Vagina (tissue), 2 donors: ENCODE results near the gene PRKCB. TPM values are rescaled to one million over a fixed set of nuclear protein-coding genes. Genes with fewer than 3 reads are reported as not detected.

Source experiments
- DNase-seq, 2 donors: peaks; one replicate each; pipeline ENCODE4 v3.0.0-alpha.2; 2017; ENCODE audit errors: extremely low spot score in 2 of 2
- H3K27ac ChIP-seq: fragments of 200-600 bp; sonication (generic); one replicate; pipeline ENCODE4 v1.5.1; 2019
- H3K27me3 ChIP-seq: fragments of 200-600 bp; sonication (generic); one replicate; pipeline ENCODE4 v1.5.1; 2019
- H3K36me3 ChIP-seq, 2 donors: fragments of 200-600 bp; sonication (generic); one replicate each; pipeline ENCODE4 v1.5.1; 2017 to 2019
- H3K4me1 ChIP-seq: fragments of 200-600 bp; sonication (generic); one replicate; pipeline ENCODE4 v1.5.1; 2019
- H3K4me3 ChIP-seq, 2 donors: fragments of 200-600 bp; sonication (generic); 1 replicate in 1 of 2; 2 replicates in 1 of 2; pipeline ENCODE4 v1.5.1; 2016 to 2019
- H3K9me3 ChIP-seq: fragments of 200-600 bp; sonication (generic); one replicate; pipeline ENCODE4 v1.5.1; 2019
- POLR2A ChIP-seq, 2 donors: fragments of 450-650 bp; IDR thresholded peaks; one replicate each; pipeline ENCODE4 v1.6.1; 2017; ENCODE audit warnings: antibody characterized with exemption in 2 of 2, mild to moderate bottlenecking in 2 of 2, moderate library complexity in 2 of 2
- POLR2AphosphoS5 ChIP-seq, 2 donors: sonication (generic); formaldehyde crosslinking; IDR thresholded peaks; one replicate each; pipeline ENCODE4 v1.9.0; 2017; ENCODE audit warnings: antibody characterized with exemption in 2 of 2, mild to moderate bottlenecking in 2 of 2, low read depth in 1 of 2; ENCODE audit not compliant: insufficient read depth in 1 of 2
- intact Hi-C: fragments of 100-400 bp; cut with DNase I; formaldehyde crosslinking; loops from one replicate; pipeline ENCODE4 v1.15.1; 2023
- total RNA-seq: library from RNA; depleted of rRNA; stranded (reverse); fragments of >200 nt; gene quantifications from one replicate; pipeline ENCODE4 v1.2.3, GENCODE V29; 2016
- TF ChIP-seq, protein P1 (sequence below), 3 experiments: fragments of 450-650 bp in 2 of 3; fragments of 200-600 bp in 1 of 3; sonication (generic) in 1 of 3; IDR thresholded peaks; one replicate each; pipeline ENCODE4 v1.5.1; 2017 to 2019; ENCODE audit warnings: antibody characterized with exemption in 3 of 3, mild to moderate bottlenecking in 2 of 3, moderate library complexity in 2 of 3

Gene PRKCB
- total RNA-seq, 1 donor from 2014 or later = 9.1 TPM

GRCh38 chr16:23848958-23849357 lies 13.2 kb downstream of the PRKCB start:
- Histone ChIP-seq H3K4me3 (no peak overlapping the region), H3K36me3 (no peaks in the 10 kb centered on the region), H3K9me3 (no peaks in the 10 kb centered on the region), H3K27ac (no peak overlapping the region), H3K27me3 (no peaks in the 10 kb centered on the region), H3K4me1 (no peaks in the 10 kb centered on the region)
- TF ChIP-seq POLR2A (IDR thresholded peaks at IDR 0.05) = no peak
- TF ChIP-seq POLR2AphosphoS5 (IDR thresholded peaks at IDR 0.05; ENCODE audit: insufficient read depth in 1 of 2, low read depth in 1 of 2) = no peak
- TF ChIP-seq, protein P1, sequence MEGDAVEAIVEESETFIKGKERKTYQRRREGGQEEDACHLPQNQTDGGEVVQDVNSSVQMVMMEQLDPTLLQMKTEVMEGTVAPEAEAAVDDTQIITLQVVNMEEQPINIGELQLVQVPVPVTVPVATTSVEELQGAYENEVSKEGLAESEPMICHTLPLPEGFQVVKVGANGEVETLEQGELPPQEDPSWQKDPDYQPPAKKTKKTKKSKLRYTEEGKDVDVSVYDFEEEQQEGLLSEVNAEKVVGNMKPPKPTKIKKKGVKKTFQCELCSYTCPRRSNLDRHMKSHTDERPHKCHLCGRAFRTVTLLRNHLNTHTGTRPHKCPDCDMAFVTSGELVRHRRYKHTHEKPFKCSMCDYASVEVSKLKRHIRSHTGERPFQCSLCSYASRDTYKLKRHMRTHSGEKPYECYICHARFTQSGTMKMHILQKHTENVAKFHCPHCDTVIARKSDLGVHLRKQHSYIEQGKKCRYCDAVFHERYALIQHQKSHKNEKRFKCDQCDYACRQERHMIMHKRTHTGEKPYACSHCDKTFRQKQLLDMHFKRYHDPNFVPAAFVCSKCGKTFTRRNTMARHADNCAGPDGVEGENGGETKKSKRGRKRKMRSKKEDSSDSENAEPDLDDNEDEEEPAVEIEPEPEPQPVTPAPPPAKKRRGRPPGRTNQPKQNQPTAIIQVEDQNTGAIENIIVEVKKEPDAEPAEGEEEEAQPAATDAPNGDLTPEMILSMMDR (IDR thresholded peaks at IDR 0.05) = no peak
- DNase-seq = no peak
- intact Hi-C loops = no loop called here

DNA sequence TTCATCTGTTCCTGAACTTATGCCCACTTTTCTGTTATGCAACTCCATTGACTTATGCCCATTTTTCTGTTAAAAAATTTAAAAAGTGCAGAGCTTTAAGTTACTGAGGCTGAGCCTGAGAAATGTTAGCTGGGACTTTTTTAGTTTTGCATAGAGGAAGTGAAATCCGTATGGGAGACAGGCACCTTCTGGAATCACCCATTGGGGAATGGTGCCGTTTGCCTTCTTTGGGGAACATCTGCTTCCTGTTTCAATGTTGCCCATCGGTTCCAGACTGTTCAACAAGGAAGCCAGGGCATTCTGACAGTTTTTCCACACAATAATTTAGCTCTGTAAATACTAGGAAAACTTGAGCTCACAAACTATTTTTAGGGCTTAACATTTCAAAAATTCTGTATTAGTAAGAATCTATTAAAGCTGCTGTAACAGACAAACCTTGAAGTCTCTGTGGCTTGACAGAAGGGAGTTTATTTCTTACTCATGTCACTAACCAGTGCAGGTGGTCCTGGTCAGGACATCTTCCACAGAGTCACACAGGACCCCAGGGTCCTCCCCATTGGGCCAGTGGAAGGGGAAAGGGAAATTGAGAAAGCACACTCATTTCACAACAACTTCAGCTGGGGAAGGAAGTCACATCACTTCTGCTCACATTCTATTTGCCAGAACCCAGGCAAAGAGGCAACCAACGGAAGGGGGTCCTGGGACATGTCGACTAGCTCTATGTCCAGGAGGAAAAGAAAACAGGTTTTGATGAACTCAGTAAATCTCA lies 17.2 kb downstream of the PRKCB start:
- no peaks in the 10 kb centered on the region for H3K9me3 ChIP-seq
- TF ChIP-seq POLR2A (IDR thresholded peaks at IDR 0.05) (no peak), POLR2AphosphoS5 (IDR thresholded peaks at IDR 0.05; ENCODE audit: insufficient read depth in 1 of 2, low read depth in 1 of 2) (no peak)
- TF ChIP-seq, protein P1 (IDR thresholded peaks at IDR 0.05) = no peak
- H3K36me3 ChIP-seq = no peaks in the 10 kb centered on the region
- no peak for DNase-seq
- intact Hi-C loops = no loop called here
- H3K27me3 ChIP-seq = no peaks in the 10 kb centered on the region
- H3K27ac ChIP-seq = no peak overlapping the region
- no peak overlapping the region for H3K4me3 ChIP-seq
- peaks cover 6% of the 10 kb centered on the region for H3K4me1 ChIP-seq

- Histone ChIP-seq H3K27ac (no peak overlapping the region), H3K4me3 (no peak overlapping the region), H3K36me3 (no peaks in the 10 kb centered on the region), H3K9me3 (no peaks in the 10 kb centered on the region), H3K4me1 (peaks cover 10% of the 10 kb centered on the region), H3K27me3 (no peaks in the 10 kb centered on the region)
- intact Hi-C loops = no loop called here
- DNase-seq = no peak
- TF ChIP-seq POLR2AphosphoS5 (IDR thresholded peaks at IDR 0.05; ENCODE audit: insufficient read depth in 1 of 2, low read depth in 1 of 2) = no peak
- TF ChIP-seq, protein P1 (IDR thresholded peaks at IDR 0.05) = no peak
- no peak for TF ChIP-seq POLR2A (IDR thresholded peaks at IDR 0.05)
Observed at GRCh38 chr16:23855010-23855409, 19.2 kb downstream of the PRKCB start.

DNA sequence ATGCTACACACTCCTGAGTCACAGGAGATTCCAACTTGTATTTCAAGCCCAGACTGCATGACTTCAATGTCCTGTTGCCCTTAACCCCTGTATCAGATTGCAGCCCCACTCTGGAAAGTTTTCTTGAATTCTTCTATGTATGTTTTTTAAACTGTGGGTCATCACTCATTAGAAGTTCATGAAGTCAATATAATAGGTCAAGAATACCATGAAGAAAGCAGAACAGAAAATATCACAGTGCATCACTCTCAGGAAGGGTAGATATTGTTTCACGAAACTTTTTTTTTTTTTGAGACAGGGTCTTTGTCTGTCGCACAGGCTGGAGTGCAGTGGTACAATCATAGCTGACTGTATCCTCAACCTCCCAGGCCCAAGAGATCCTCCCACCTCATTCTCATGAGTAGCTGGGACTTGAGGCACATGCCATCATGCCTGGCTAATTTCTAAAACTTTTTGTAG lies 20.5 kb downstream of the PRKCB start:
- TF ChIP-seq POLR2AphosphoS5 (IDR thresholded peaks at IDR 0.05; ENCODE audit: insufficient read depth in 1 of 2, low read depth in 1 of 2) (no peak), POLR2A (IDR thresholded peaks at IDR 0.05) (no peak)
- TF ChIP-seq, protein P1 (IDR thresholded peaks at IDR 0.05) = no peak
- no peaks in the 10 kb centered on the region for H3K27me3 ChIP-seq
- no peaks in the 10 kb centered on the region for H3K36me3 ChIP-seq
- DNase-seq = no peak
- H3K4me3 ChIP-seq = no peak overlapping the region
- no peak overlapping the region for H3K27ac ChIP-seq
- intact Hi-C loops = no loop called here
- no peaks in the 10 kb centered on the region for H3K9me3 ChIP-seq
- H3K4me1 ChIP-seq = peaks cover 10% of the 10 kb centered on the region

GRCh38 chr16:23857256-23857880 lies 21.6 kb downstream of the PRKCB start:
- intact Hi-C loops = no loop called here
- no peak for TF ChIP-seq POLR2A (IDR thresholded peaks at IDR 0.05)
- TF ChIP-seq, protein P1 (IDR thresholded peaks at IDR 0.05) = no peak
- peak in 1 of 2 donors; percentile 15 for TF ChIP-seq POLR2AphosphoS5 (IDR thresholded peaks at IDR 0.05; ENCODE audit: insufficient read depth in 1 of 2, low read depth in 1 of 2)
- no peaks in the 10 kb centered on the region for H3K36me3 ChIP-seq
- H3K27me3 ChIP-seq = no peaks in the 10 kb centered on the region
- peak overlapping the region; percentile 44 for H3K27ac ChIP-seq
- H3K4me3 ChIP-seq = no peak overlapping the region
- DNase-seq = no peak
- H3K9me3 ChIP-seq = no peaks in the 10 kb centered on the region
- peaks cover 10% of the 10 kb centered on the region for H3K4me1 ChIP-seq
